Activated T-helper 1 cell treated with anti-CD3 and anti-CD28 coated beads, Interleukin-12 subunit alpha, Interleukin-12 subunit beta, Interleukin-2, Interleukin-4 antibody, amounts not matched to agents 30 ng/mL and 10 ng/mL and 1 ng/mL, durations not matched to agents 14 hours and 24 hours and 36 hours (primary cell): ENCODE data around the gene CILP. TPM values are rescaled to one million over a fixed set of nuclear protein-coding genes. Genes with fewer than 3 reads are reported as not detected.
"Not testable (repeated sequence)": the region's sequence is repeated elsewhere in the genome, so short reads cannot be mapped to it uniquely, and the experiment has no call there.

ENCODE experiments used
- DNase-seq: peaks from one replicate; pipeline ENCODE4 v3.0.0; 2021; ENCODE audit warnings: low spot score
- H3K27ac Mint-ChIP-seq: one replicate; pipeline ENCODE4 v1.8.0; 2021; ENCODE audit warnings: mild to moderate bottlenecking, mixed read lengths
- H3K27me3 Mint-ChIP-seq: one replicate; pipeline ENCODE4 v1.8.0; 2022; ENCODE audit warnings: mild to moderate bottlenecking, moderate library complexity, mixed read lengths; ENCODE audit not compliant: insufficient read depth
- H3K36me3 Mint-ChIP-seq: one replicate; pipeline ENCODE4 v1.8.0; 2021; ENCODE audit warnings: low read depth, mixed read lengths
- H3K4me1 Mint-ChIP-seq: one replicate; pipeline ENCODE4 v1.8.0; 2021; ENCODE audit warnings: low read depth, mixed read lengths
- H3K4me3 Mint-ChIP-seq: one replicate; pipeline ENCODE4 v1.8.0; 2021; ENCODE audit warnings: mild to moderate bottlenecking, moderate library complexity, mixed read lengths
- H3K9me3 Mint-ChIP-seq: one replicate; pipeline ENCODE4 v1.8.0; 2021; ENCODE audit warnings: mixed read lengths
- intact Hi-C: fragments of 100-400 bp; cut with micrococcal nuclease; formaldehyde crosslinking; loops from one replicate; pipeline ENCODE4 v1.15.1; 2024
- total RNA-seq: library from RNA; stranded (reverse); gene quantifications from 2 replicates; pipeline ENCODE4 v1.2.3, GENCODE V29; 2022

The CILP gene
- total RNA-seq, 1 donor from 2014 or later, result not detected

GRCh38 chr15:65198571-65198970 lies 12.7 kb downstream of the CILP start:
- H3K27me3 Mint-ChIP-seq, result peaks cover 6% of the 10 kb centered on the region
- no peaks in the 10 kb centered on the region for H3K9me3 Mint-ChIP-seq
- DNase-seq, result no peak
- H3K4me3 Mint-ChIP-seq, result no peak overlapping the region
- intact Hi-C loops, result no loop called here
- no peaks in the 10 kb centered on the region for H3K4me1 Mint-ChIP-seq
- no peaks in the 10 kb centered on the region for H3K36me3 Mint-ChIP-seq
- H3K27ac Mint-ChIP-seq, result no peak overlapping the region

- Mint-ChIP-seq H3K4me1 (no peaks in the 10 kb centered on the region), H3K36me3 (no peaks in the 10 kb centered on the region), H3K4me3 (no peak overlapping the region), H3K9me3 (no peaks in the 10 kb centered on the region), H3K27me3 (peaks cover 6% of the 10 kb centered on the region), H3K27ac (no peak overlapping the region)
- intact Hi-C loops, result no loop called here
- no peak for DNase-seq
Measured at GRCh38 chr15:65197337-65197645, 14.0 kb downstream of the CILP start.

- no peaks in the 10 kb centered on the region for H3K9me3 Mint-ChIP-seq
- peaks cover 6% of the 10 kb centered on the region for H3K27me3 Mint-ChIP-seq
- no peak overlapping the region for H3K27ac Mint-ChIP-seq
- H3K36me3 Mint-ChIP-seq, result no peaks in the 10 kb centered on the region
- no peaks in the 10 kb centered on the region for H3K4me1 Mint-ChIP-seq
- no peak overlapping the region for H3K4me3 Mint-ChIP-seq
- intact Hi-C loops, result no loop called here
- DNase-seq, result no peak
Measured at GRCh38 chr15:65196637-65197336, 14.5 kb downstream of the CILP start.

- Mint-ChIP-seq H3K4me3 (no peak overlapping the region), H3K27ac (no peak overlapping the region), H3K36me3 (no peaks in the 10 kb centered on the region), H3K9me3 (no peaks in the 10 kb centered on the region), H3K27me3 (peaks cover 3% of the 10 kb centered on the region), H3K4me1 (no peaks in the 10 kb centered on the region)
- no peak for DNase-seq
- intact Hi-C loops, result no loop called here
Measured at GRCh38 chr15:65195548-65195923, 15.7 kb downstream of the CILP start.

- no peaks in the 10 kb centered on the region for H3K36me3 Mint-ChIP-seq
- no peaks in the 10 kb centered on the region for H3K4me1 Mint-ChIP-seq
Measured at GRCh38 chr15:65194826-65195547, 16.3 kb downstream of the CILP start.

GRCh38 chr15:65192016-65192415 lies 19.3 kb downstream of the CILP start:
- DNase-seq, result no peak
- peaks cover 3% of the 10 kb centered on the region for H3K27me3 Mint-ChIP-seq
- no peaks in the 10 kb centered on the region for H3K9me3 Mint-ChIP-seq
- intact Hi-C loops, result no loop called here
- H3K4me3 Mint-ChIP-seq, result no peak overlapping the region
- no peaks in the 10 kb centered on the region for H3K4me1 Mint-ChIP-seq
- H3K27ac Mint-ChIP-seq, result no peak overlapping the region
- H3K36me3 Mint-ChIP-seq, result no peaks in the 10 kb centered on the region

More at GRCh38 chr15:65194826-65195547, 16.3 kb downstream of the CILP start:
- no peak overlapping the region for H3K27ac Mint-ChIP-seq
- intact Hi-C loops, result no loop called here
- no peak for DNase-seq
- H3K27me3 Mint-ChIP-seq, result peaks cover 3% of the 10 kb centered on the region
- no peak overlapping the region for H3K4me3 Mint-ChIP-seq
- no peaks in the 10 kb centered on the region for H3K9me3 Mint-ChIP-seq

- no peaks in the 10 kb centered on the region for H3K27me3 Mint-ChIP-seq
- no peak overlapping the region for H3K4me3 Mint-ChIP-seq
- peaks cover 1% of the 10 kb centered on the region for H3K36me3 Mint-ChIP-seq
- peaks cover 8% of the 10 kb centered on the region for H3K4me1 Mint-ChIP-seq
- intact Hi-C loops, result loop anchor here (1.0 to 10.0 kb wide), 5 partner anchors 82 to 364 kb away; partner anchors contain the start of gene PIF1
- DNase-seq, result no peak
- no peak overlapping the region for H3K27ac Mint-ChIP-seq
- H3K9me3 Mint-ChIP-seq, result no peaks in the 10 kb centered on the region
Measured at GRCh38 chr15:65189102-65189740, 22.1 kb downstream of the CILP start.

- not testable (repeated sequence) for H3K36me3 Mint-ChIP-seq
- H3K4me1 Mint-ChIP-seq, result peaks cover 15% of the 10 kb centered on the region
Measured at GRCh38 chr15:65188472-65188871, 22.8 kb downstream of the CILP start.

GRCh38 chr15:65184868-65185717 lies 26.2 kb downstream of the CILP start, which contains the start of gene CLPX:
CLPX (minus strand) TSS chr15:65185342; CDS start chr15:65185153, 189 bp downstream.
- no peaks in the 10 kb centered on the region for H3K9me3 Mint-ChIP-seq
- intact Hi-C loops, result loop anchor here (1.0 to 10.0 kb wide), 13 partner anchors 52 to 360 kb away; partner anchors contain the start of genes DPP8, HACD3, PARP16 and PDCD7
- peaks cover 24% of the 10 kb centered on the region for H3K4me1 Mint-ChIP-seq
- H3K27ac Mint-ChIP-seq, result peak within 1 kb of the TSS; percentile 92
- H3K4me3 Mint-ChIP-seq, result peak within 1 kb of the TSS; percentile 98
- DNase-seq, result peak; percentile 86
- peaks cover 5% of the 10 kb centered on the region for H3K36me3 Mint-ChIP-seq
- no peaks in the 10 kb centered on the region for H3K27me3 Mint-ChIP-seq

More at GRCh38 chr15:65188472-65188871, 22.8 kb downstream of the CILP start:
- not testable (repeated sequence) for H3K27me3 Mint-ChIP-seq, DNase-seq, H3K27ac Mint-ChIP-seq, H3K9me3 Mint-ChIP-seq, H3K4me3 Mint-ChIP-seq
- intact Hi-C loops, result loop anchor here (5.0 to 10.0 kb wide), 3 partner anchors 156 to 364 kb away; partner anchors contain the start of gene PIF1

- Mint-ChIP-seq H3K4me3 (peak overlapping the region; percentile 98), H3K9me3 (no peaks in the 10 kb centered on the region), H3K4me1 (peaks cover 28% of the 10 kb centered on the region), H3K36me3 (peaks cover 6% of the 10 kb centered on the region), H3K27me3 (no peaks in the 10 kb centered on the region), H3K27ac (peak overlapping the region; percentile 92)
- intact Hi-C loops, result loop anchor here (2.0 to 10.0 kb wide), 2 partner anchors 332 to 360 kb away; partner anchors contain the start of genes DPP8 and PIF1
- DNase-seq, result peak; percentile 28
Measured at GRCh38 chr15:65184305-65184867, 26.9 kb downstream of the CILP start.

GRCh38 chr15:65183865-65184159 lies 27.5 kb downstream of the CILP start:
- DNase-seq, result no peak
- intact Hi-C loops, result loop anchor here (2.0 to 10.0 kb wide), 2 partner anchors 333 to 359 kb away; partner anchors contain the start of genes DPP8 and PIF1
- H3K27me3 Mint-ChIP-seq, result no peaks in the 10 kb centered on the region
- peak overlapping the region; percentile 92 for H3K27ac Mint-ChIP-seq
- peaks cover 31% of the 10 kb centered on the region for H3K4me1 Mint-ChIP-seq
- peak overlapping the region; percentile 98 for H3K4me3 Mint-ChIP-seq
- peaks cover 9% of the 10 kb centered on the region for H3K36me3 Mint-ChIP-seq
- no peaks in the 10 kb centered on the region for H3K9me3 Mint-ChIP-seq

- H3K9me3 Mint-ChIP-seq, result no peaks in the 10 kb centered on the region
- H3K4me1 Mint-ChIP-seq, result peaks cover 31% of the 10 kb centered on the region
- peaks cover 13% of the 10 kb centered on the region for H3K36me3 Mint-ChIP-seq
- H3K4me3 Mint-ChIP-seq, result peak overlapping the region; percentile 98
- no peaks in the 10 kb centered on the region for H3K27me3 Mint-ChIP-seq
- no peak for DNase-seq
- no peak overlapping the region for H3K27ac Mint-ChIP-seq
- intact Hi-C loops, result loop anchor here (10.0 kb wide), 1 partner anchor 358 kb away; the partner anchor contains the start of gene PIF1
Measured at GRCh38 chr15:65182538-65182937, 28.7 kb downstream of the CILP start.
